HG02588 (cell line): Measurements from ENCODE around the gene UBR2.
"Not testable (repeated sequence)": the region's sequence is repeated elsewhere in the genome, so short reads cannot be mapped to it uniquely, and the experiment has no call there.

Experiments used
- ATAC-seq: cut with Tn5 transposase; IDR thresholded peaks from one replicate; pipeline ENCODE4 v1.9.1; 2021; ENCODE audit warnings: mild to moderate bottlenecking, moderate library complexity; ENCODE audit not compliant: unreplicated experiment

The UBR2 gene

DNA sequence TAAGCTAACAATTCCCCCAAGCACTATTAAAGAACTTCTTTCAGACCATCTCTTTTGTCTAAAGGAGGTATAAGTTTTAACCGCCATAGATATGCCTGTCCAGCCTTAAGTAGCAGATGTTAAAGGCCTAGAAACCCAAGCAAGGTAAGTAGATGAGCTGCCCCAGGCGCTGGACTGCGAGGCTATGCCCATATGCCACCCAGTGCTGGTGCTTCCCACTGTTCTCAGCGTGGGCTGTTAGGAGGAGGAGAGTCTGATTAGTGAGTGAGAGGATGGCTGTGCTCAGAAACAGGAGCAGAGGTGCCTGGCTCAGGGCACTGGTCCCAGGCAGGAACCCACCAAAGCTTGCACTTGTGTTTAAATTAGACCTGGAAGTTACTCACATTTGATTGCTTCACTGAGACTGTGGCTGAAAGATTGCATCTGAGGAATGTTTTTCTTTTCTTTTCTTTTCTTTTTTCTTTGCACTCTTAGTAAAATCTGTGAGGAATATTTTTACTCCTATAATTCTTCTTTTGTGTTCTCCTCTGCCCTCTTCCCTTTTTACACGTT is 126.4 kb downstream of the UBR2 start:
- ATAC-seq, result no peak

GRCh38 chr6:42690872-42691271 is 127.0 kb downstream of the UBR2 start:
- ATAC-seq, result no peak

- ATAC-seq, result no peak
Measured at GRCh38 chr6:42692137-42692911, 128.5 kb downstream of the UBR2 start.

- no peak for ATAC-seq
Measured at GRCh38 chr6:42693725-42694323, 130.0 kb downstream of the UBR2 start.

GRCh38 chr6:42694586-42694985 is 130.8 kb downstream of the UBR2 start:
- ATAC-seq, result no peak

DNA sequence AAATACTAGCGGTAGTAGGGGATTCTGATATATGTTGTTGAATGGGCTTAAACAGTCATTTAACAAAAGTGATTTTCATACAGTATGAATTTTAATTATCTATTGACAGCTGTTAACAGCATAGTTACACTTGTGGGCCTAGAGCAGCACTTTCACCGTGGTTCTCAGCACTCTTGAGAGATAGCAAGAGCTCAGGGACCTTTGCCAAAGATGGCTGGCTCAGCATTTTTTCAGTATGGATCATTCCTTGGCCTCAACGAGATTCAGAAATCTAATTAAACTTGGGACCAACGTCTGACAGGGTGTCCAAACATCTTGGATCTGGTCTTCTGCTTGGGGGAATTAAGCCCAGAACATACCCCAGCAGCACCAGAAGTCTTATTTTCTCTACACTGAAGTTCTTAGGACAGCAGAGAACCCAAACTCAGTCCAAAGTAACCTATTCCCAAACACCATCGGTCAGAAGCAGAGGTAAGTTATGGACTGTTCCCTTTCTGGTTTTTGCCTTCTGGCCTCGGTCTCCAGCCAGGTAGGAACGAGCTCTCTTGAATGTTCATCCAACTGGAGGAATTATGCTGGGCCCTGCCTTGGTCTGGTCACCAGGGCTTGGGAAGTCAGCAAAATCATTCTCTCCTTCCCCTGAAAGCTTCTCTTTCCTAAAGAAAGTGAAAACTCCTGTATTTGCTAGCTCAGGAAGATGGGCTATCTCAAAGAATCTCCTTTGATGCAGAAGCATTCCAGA is 132.9 kb downstream of the UBR2 start:
- ATAC-seq, result no peak

DNA sequence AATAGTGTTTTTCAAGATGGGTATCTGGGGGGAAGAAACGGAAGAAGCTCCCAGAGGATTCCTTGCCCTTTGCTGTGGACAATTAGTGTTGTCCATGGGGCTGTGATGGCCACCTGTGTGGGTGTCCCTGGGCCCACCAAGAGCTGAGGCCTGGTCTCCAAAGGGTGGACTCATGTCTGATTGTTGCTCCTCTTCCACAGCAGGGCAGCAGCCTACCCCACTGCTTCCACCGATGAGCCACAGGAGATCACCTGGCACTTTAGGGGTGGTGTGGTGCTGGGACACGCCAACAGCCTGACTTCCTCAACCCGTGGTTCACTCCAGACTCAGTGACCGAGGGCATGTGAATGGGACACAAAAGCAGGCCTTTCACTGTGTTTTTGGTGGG is 133.4 kb downstream of the UBR2 start:
- no peak for ATAC-seq

GRCh38 chr6:42698217-42698616 is 134.4 kb downstream of the UBR2 start:
- no peak for ATAC-seq

DNA sequence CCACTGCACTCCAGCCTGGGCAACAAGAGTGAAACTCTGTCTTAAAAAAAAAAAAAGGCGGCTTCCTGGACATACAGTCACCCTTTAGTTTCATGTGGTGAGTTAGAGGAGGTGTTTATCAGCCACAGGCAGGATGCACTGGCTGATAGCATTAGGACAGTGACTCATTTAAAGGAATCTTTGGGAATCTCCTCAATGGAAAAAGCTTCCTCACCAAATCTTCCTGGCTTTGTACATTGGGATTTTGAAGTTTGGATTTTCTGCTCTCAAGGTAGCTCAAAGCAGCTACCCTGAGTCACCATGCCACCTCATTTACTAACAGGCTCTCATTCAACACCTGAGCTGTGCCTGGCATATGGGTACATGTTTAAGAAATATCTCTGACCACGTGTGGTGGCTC is 138.4 kb downstream of the UBR2 start:
- no peak for ATAC-seq

DNA sequence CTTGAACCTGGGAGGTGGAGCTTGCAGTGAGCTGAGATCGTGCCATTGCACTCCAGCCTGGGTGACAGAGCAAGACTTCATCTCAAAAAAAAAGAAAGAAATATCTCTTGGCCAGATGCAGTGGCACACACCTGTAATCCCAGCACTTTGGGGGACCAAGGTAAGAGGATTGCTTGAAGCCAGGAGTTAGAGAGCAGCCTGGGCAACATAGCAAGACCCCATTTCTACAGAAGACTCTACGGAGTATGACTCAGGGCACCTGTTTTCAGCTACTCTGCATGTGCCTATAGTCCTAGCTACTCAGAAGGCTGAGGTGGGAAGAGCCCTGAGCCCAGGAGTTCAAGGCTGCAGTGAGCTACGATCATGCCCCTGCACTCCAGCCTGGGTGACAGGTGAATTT is 139.0 kb downstream of the UBR2 start:
- ATAC-seq, result not testable (repeated sequence)

DNA sequence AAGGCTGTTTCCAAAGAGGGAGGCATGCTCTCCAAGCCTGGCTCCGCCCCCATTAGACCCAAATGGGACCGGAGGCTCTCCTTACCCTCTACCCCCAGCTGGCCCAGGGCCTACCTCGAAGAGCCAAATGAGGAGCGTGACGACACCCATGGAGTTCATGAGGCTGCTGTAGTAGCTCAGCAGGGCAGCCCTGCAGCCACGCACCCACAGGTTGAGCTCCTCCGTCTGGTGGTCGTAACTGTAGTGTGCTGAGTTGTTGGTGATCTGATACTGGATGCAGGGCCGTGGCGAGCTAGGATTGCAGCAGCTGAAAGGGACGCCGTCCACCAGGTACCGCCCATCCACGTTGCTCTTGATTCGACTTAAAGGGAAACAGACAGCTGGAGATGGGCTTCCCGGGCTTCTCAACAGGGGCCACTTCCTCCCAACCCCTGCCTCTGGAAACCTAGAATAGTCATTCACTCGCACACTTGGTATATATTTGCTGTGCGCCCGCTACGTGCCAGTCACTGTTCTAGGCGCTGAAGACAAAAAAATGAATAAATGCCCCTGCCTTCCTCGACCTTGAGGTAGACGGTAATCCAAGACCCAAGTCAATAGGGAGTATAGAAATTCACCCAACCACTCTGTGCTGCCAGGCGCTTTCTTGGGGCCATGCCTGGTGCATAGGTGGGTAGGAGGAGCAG is 140.6 kb downstream of the UBR2 start:
- no peak for ATAC-seq

DNA sequence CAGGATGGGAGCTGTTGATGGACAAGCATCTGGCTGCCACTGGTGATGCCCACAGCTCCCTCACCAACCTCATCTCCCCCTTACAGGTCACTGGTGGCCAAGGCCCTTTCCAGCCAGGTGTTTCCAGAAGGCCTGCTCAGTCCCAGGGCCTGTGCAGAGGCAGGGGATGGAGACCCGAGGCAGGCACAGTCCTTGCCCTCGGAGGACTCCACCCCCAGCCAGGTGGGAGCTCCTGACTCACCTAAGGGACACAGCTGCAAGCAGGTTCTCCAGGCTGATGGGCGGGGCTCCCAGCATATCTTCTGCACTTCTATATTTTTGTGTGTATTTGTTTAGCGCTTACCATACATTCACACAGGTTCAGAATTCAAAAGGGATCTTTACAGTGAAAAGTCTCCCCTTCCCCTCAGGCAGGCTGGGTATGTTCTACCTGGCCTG is 141.1 kb downstream of the UBR2 start:
- ATAC-seq, result no peak

DNA sequence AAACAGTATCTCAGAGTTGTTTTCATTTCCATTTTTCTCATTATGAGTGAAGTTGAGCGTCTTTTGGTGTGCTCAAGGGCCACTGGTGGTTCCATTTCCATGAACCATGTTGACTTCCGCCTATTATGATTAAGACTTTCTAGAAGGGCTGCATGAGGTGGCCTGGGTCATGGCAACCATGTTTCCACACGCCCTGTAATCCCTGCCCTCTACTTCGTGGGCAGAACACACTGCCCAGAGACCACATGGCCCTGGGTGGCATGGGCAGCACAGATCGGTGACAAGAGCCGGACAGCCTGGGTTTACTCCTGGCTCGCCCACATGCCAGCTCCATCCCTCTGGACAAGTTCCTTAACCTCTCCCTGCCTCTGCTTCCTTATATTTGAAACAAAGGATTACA is 143.8 kb downstream of the UBR2 start:
- ATAC-seq, result no peak

DNA sequence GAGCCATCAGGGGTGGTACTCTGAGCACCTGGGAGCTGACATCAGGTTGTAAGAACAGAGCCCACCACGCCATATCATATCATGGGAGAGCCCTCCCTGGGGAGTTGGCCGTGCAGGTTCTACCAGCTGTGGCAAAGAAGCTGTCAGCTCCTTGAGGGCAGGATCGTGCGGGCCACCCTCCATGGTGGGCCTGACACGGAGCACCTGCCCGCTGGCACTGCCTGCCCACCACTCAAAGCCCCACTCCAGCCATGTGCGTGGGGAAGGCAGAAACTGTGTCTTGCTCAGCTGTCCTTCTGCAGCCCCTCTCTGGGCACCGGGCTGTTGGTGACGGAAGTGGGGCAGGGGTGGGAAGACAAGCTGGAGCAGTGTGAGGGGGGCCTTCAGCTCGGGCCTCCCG is 144.3 kb downstream of the UBR2 start:
- ATAC-seq, result no peak

DNA sequence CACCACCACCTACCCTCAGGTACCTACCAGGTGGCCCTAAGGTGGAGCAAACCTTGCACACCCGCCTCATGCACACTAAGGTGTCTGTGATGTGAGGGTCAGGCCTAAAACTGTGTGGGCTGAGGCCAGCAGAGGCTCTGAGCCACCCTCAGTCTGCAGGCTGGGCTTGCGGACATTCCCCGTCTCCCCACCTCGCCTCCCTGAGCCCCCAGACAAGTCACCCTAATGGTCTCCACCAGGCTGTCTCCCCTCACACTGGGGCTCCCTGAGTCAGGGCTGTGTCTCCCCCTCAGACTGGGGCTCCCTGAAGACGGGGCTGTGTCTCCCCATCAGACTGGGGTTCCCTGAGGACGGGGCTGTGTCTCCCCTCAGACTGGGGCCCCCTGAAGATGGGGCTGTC is 146.0 kb downstream of the UBR2 start:
- ATAC-seq, result no peak

GRCh38 chr6:42710316-42710715 is 146.5 kb downstream of the UBR2 start:
- no peak for ATAC-seq

GRCh38 chr6:42711930-42712329 is 148.1 kb downstream of the UBR2 start:
- no peak for ATAC-seq

DNA sequence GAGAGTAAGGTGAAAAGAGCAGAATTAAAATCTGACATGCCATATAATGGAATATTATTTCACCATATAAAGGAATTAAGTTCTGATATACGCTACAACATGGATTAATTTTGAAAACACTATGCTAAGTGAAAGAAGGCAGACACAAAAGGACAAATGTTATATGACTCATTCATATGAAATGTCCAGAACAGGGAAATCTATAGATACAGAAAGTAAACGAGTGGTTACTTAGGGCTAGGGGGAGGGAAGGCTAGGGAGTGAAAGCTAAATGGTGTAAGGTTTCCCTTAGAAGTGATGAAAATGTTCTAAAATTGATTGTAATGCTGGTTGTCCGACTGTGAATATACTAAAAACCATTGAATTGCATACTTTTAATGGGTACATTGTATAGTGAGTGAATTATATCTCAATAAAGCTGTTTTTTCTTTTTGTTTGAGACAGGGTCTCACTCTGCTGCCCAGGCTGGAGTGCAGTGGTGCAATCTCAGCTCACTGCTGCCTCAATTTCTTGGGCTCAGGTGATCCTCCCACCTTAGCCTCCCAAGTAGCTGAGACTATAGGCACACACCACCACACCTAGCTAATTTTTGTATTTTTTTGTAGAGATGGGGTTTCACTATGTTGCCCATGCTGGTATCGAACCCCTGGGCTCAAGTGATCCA is 150.4 kb downstream of the UBR2 start:
- no peak for ATAC-seq

GRCh38 chr6:42715871-42716270 is 152.0 kb downstream of the UBR2 start:
- ATAC-seq, result no peak

DNA sequence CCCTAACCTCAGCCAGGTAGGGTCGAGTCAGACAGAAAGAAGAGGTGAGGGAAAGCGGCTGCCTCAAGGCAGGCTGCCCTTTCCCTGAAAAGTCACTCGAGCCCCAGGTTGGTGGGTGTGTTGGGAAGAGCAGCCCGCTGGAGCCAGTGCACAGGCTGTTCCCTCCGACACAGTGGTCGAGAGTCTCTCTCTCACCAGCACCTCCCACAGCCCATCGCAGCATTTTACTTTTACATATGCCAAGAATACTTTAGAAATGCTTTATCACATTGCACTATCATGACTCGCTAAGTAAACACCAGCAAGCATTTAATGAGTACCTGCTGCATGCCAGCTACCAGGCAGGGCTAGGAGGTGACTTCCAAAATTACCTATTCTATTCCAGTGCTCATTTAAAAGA is 156.9 kb downstream of the UBR2 start:
- no peak for ATAC-seq

DNA sequence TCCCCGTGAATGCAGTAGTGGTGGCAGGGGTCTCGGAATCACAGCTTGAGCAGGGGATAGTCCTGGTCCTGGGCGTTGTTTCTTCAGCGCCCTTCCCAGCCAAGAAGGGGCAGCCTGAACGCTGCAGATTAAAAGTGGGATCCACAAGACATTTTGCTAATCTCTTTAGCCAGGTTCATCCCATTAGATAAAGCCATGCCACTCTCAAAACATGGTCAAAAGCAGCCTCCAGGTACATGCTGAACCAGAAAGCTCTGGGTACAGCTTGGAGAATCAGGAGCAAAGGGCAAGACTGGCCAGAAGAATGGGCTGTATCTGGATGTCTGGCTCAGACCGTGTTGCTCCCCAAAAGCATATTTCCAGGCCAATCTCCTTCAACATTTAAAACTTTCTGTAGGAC is 158.7 kb downstream of the UBR2 start, which contains the start of gene PRPH2:
TSS of gene PRPH2 (minus strand) at position 101 of the 400 bp plus-strand sequence. CDS start 263 bp downstream, outside the sequence.
- ATAC-seq, result no peak
